Kidney epithelial cell (primary cell): Measurements from ENCODE around the gene IKBKE. TPM values are rescaled to one million over a fixed set of nuclear protein-coding genes. Genes with fewer than 3 reads are reported as not detected.

Experiments used
- DNase-seq: peaks from one replicate; pipeline ENCODE4 v3.0.0-alpha.2; 2010; ENCODE audit warnings: low read depth
- H3K27me3 ChIP-seq: 2 replicates; pipeline ENCODE4 v1.6.0; 2011; ENCODE audit warnings: low read length; ENCODE audit not compliant: control insufficient read depth, insufficient read depth
- H3K36me3 ChIP-seq: 2 replicates; pipeline ENCODE4 v1.5.1; 2011; ENCODE audit warnings: low read length; ENCODE audit not compliant: control insufficient read depth, insufficient read depth
- H3K4me3 ChIP-seq: 2 replicates; pipeline ENCODE4 v1.5.1; 2011; ENCODE audit warnings: low read depth, mild to moderate bottlenecking, control low read depth, low read length
- CTCF ChIP-seq: IDR thresholded peaks from 2 replicates; pipeline ENCODE4 v1.5.1; 2011; ENCODE audit warnings: mild to moderate bottlenecking, moderate library complexity, low read length, control low read depth, inconsistent platforms; ENCODE audit not compliant: insufficient read depth, poor library complexity, severe bottlenecking
- total RNA-seq: library from RNA; depleted of rRNA; stranded (reverse); fragments of >200 nt; gene quantifications from 2 replicates; pipeline ENCODE4 v1.2.3, GENCODE V29; 2015

The IKBKE gene
- total RNA-seq, 1 donor from 2014 or later = 33.2 TPM

- Histone ChIP-seq H3K27me3 (peaks cover 6% of the 10 kb centered on the region), H3K36me3 (no peaks in the 10 kb centered on the region), H3K4me3 (no peak overlapping the region)
- DNase-seq = no peak
- no peak for TF ChIP-seq CTCF
These were observed 43.2 kb downstream of the IKBKE start for GRCh38 chr1:206513312-206514111.

- Histone ChIP-seq H3K27me3 (no peaks in the 10 kb centered on the region), H3K4me3 (no peak overlapping the region), H3K36me3 (no peaks in the 10 kb centered on the region)
- no peak for DNase-seq
- no peak for TF ChIP-seq CTCF
These were observed 44.6 kb downstream of the IKBKE start for GRCh38 chr1:206514813-206515387.

GRCh38 chr1:206516728-206516990, 46.4 kb downstream of the IKBKE start:
- no peak for DNase-seq
- no peak for TF ChIP-seq CTCF
- H3K27me3 ChIP-seq = no peaks in the 10 kb centered on the region
- H3K36me3 ChIP-seq = no peaks in the 10 kb centered on the region
- H3K4me3 ChIP-seq = no peak overlapping the region

GRCh38 chr1:206517784-206518183, 47.5 kb downstream of the IKBKE start:
- H3K27me3 ChIP-seq = no peaks in the 10 kb centered on the region
- no peak for TF ChIP-seq CTCF
- no peaks in the 10 kb centered on the region for H3K36me3 ChIP-seq
- no peak for DNase-seq
- no peak overlapping the region for H3K4me3 ChIP-seq

GRCh38 chr1:206518206-206518605, 47.9 kb downstream of the IKBKE start:
- H3K4me3 ChIP-seq = no peak overlapping the region
- no peaks in the 10 kb centered on the region for H3K36me3 ChIP-seq
- no peak for TF ChIP-seq CTCF
- no peak for DNase-seq
- no peaks in the 10 kb centered on the region for H3K27me3 ChIP-seq

GRCh38 chr1:206518743-206519142, 48.5 kb downstream of the IKBKE start:
- Histone ChIP-seq H3K36me3 (no peaks in the 10 kb centered on the region), H3K27me3 (no peaks in the 10 kb centered on the region), H3K4me3 (no peak overlapping the region)
- TF ChIP-seq CTCF = no peak
- DNase-seq = no peak
